GOT3 (cell line): ENCODE measurements around the gene MMP24OS.
A peak's percentile ranks its signal among the peaks of the same experiment; 100 is the strongest.

Source experiments
- DNase-seq: peaks from one replicate; lab custom pipeline; 2025; ENCODE audit warnings: mixed read lengths; lab: John Stamatoyannopoulos, UW

The MMP24OS gene

DNA sequence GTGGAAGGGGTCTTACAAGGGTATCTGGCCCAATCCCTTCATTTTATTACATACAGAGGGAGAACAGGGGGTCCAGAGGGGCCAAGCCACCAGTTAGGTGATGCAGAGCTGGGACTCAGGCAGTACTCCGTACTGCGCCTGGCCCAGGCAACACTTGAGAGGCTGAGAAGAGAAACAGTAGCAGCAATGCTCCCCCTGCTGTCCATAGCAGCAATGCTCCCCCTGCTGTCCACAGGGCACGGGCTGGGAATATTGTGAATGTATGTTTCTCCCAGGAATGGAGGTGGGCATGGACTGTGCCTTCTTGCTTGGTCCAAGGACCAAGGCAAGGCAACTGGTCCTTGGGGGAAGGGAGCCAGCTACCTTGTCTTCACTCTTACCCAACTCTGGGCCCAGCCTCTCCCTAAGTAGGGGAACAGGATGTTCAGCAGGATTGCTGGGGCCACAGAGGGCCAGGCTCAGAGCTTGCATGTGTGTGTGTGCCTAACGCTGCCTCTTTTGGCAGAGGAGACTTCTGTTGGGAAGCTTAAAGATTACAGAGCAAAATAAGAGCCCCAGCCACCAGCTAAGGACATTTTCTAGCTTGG, 29.1 kb upstream of the MMP24OS start:
- DNase-seq, result no peak

DNA sequence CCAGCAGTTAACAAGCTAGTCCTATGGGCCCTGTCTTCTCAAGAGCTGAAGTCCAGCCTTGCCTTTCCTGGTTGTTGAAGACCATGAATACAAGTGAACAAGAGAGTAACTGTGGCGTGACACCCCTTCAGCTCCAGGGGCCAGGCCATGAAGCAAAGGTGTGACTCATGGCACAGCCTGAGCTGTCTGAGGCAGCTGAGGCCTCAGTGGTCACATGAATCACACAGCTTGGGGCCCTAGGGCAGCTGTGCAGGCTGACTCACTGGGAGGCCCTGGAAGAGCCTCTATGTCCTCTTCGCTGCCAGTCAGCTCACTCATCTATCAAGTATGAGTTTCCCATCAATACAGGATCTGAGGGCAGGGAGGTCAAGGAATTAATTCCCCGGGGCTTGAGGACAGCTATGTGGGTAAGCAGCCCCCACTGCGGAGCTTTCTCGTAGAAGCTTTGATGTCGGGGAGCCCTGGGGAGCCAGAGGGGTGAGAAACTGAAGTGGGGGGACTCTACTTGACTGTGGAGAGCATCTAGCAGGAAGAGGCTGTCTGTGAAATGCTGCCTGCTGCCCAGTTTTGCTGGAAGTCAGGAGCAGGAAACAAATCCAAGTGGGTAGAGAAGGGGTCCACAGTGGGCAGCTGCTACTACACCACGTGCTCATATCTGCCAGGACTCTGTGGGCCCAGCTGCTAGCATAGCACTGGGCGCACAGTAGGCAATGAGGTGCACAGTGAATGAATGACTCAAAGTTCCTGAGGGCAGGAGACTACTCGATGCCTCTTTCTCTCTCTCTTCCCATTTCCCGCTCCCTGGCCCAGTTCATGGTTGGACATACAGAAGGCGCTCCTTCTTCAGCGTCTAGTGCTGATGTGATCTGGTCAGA, 28.0 kb upstream of the MMP24OS start:
- DNase-seq, result peak; percentile 95

DNA sequence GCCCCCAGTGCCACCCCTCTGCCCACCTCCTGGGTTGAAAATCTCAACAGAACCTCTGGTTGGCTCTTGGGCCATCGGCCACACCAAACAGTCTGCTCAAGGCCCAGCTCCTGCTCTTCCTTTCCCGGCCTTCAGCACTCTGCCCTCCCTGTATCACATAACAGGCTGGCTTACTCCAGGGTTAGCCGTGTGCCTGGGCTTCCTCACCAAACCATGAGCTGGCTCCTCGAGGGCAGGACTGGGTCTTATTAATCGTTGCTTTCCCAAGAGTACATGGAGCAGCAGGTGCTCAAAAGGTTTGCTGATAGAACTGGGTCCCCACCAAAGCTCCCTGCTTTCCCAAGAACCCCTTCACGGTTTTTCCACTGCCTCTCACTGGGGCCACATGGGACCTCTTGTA, 27.0 kb upstream of the MMP24OS start:
- DNase-seq, result no peak

DNA sequence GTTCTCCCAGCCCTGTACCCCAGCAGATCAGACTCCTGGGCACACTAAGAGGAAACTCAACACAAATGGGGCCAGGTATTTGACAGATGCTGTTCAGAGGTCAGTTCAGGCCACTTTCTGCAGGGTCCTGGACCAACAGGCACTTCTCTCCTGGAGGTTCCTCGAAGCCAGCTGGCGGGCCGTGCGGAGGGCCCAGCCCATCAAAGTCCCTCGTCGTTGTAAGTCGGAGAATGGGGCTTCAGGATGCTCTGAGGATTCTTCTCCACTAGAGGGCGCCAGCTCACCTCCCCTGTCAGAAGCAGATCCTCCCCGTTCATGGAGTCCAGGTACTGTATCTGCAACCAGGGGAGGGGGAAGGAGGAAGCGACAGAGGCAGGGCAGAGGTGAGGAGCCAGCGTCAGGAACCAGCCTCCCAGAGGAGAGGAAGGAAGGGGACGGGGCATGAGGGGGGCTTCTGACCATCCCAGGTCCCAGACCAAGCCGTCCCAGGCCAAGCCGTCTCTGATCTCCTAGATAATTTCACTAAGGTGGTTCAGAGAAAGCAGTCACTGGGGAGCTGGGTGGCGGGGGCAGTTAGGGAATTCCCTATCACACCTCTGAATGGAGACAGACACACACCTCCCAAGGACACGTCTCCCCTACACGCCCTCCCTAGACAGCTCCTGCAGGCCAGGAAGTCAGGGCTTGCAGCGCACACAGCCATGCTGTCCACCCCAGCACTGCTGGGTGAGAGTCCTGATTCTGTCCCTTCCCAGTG, 26.0 kb upstream of the MMP24OS start:
- peak; percentile 38 for DNase-seq

DNA sequence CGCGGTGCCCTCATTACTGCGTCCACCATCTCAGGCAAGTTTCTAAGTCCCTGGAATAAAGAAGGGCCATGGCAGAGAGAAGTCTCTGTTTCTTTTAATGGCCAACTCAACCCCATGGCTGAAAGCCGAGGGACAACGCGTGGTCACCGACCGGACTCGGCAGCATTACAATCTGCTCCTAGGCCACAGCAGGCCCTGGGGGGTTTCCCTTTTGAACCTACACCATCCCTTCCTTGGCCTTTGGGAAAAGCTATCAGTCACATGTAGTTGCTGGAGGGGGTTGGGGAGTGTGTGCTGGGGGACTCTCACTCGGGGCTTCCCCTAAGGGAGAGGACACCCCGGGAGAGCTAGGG, 25.4 kb upstream of the MMP24OS start:
- no peak for DNase-seq

DNA sequence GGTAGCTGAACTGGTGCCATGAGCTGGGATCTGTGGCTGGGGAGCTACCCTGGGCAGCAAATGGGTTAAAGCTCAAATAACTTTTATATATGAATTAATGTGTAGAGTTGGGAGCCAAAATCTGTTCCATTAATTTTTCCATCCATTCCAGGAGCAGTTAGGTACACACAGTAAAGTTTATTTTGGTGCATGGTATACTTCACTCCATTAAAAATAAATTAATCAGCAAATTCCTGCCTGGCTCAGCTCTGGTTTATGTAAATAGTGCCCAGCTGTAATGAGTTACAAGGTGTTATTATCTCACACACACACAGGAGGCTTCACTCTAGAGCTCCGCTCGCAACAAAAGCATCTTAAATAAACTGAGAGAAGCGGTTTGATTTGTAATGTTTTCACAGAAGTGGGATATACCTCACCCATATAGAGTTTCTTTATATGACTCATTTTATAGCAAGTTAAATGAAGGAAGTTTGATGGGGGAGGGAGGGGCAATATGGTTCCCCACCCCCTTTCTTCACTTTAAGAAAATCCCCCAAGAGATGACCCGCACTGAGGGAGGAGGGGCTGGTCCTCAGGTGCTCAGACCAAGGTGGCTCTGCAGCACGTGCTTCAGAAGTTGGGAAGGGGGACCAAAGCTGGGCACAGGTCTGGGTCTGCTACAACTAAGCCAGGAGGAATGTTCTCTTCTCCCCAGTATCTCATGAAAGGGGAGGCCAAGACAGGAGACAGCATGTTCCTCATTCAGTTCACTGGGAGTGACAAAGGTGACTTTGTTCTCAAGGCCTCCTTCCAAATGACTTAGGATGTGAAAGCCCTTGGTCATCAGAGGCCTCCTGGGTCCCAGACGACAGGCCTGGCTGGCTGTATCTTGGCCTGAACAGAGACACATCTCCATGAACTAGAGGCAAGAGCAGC, 24.8 kb upstream of the MMP24OS start:
- no peak for DNase-seq

DNA sequence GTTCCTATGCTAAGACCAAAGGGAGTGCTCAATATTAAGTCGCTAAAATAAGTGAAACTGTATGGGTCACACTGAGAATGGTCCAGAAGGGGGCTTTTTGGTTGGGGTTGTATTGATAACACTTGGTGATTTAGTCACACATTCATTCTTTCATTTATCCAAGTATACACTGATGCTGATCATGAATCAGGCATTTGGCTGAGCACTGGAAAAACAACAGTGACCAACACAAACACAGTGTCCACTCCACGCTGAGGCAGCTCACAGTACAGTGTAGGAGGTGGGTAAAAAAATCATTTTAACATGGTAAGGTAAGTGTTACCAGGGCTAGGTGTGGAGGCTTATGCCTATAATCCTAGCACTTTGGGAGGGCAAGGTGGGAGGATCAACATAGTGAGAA, 23.5 kb upstream of the MMP24OS start:
- no peak for DNase-seq

DNA sequence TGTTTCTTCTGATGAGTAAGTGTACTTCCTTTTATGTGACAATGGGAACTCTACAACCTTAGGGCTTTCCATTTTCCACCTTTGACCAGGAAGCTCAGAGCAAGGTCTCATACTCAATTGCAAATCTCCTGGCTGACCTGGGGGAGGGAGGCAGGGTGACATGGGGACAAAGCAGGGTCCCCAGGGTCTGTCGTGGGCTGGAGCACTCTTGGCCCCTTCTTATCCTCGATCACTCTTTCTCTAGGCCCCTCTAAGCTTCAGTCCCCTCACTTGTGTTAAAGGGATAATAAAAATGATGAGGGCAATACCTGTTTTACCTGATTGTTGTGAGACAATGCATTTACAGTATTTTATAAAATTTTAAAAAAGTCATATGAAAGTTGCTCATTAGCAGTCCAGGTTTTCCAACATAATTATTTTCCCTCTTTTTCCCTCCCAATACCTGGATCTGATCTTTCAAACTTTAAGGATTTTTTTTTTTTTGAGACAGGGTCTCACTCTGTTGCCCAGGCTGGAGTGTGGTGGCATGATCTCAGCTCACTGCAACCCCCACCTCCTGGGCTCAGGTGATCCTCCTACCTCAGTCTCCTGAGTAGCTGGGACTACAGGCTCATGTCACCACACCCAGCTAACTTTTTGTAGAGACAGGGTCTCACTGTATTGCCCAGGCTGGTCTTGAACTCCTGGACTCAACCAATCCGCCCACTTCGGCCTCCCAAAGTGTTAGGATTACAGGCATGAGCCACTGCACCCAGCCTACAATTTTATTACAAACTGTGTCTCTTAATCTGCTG, 22.7 kb upstream of the MMP24OS start:
- DNase-seq, result no peak

DNA sequence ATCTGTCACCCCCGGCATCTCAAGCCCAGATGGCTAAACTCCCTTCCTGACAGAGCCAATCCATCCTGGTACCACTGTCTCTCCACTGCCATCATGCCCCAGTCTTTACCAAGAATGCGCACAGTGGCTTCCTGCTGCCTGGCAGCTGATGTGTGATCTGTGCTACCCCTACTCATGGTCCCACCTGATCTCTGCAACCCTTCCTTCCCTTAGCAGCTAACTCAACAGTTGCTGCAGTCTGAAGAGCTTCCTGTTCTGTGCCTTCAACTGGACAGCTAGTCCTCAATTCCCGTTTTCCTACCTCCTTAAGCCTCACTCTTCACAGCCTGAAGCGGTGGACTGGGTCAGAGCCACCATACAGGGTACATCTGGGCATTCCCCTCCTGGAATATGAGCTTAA, 21.9 kb upstream of the MMP24OS start:
- DNase-seq, result no peak

DNA sequence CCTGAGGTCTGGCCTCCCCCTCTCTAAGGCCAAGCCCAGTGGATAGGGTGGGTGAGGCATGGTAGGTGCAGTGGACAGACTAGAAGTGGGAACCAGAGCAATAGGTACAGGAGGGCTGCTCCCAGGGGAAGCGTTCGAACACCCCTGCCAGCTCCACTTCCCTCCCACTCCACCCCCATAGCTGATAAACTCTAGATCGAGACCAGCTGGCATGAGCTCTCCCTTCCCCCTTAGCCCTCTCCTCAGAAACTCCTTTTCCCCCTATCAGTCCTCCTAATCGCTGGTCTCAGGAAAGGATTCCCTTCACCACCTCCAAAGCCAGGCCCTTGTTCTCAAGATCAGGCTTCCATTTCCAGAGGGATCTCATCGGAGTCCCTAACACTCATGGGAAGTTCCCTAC, 20.3 kb upstream of the MMP24OS start:
- no peak for DNase-seq

DNA sequence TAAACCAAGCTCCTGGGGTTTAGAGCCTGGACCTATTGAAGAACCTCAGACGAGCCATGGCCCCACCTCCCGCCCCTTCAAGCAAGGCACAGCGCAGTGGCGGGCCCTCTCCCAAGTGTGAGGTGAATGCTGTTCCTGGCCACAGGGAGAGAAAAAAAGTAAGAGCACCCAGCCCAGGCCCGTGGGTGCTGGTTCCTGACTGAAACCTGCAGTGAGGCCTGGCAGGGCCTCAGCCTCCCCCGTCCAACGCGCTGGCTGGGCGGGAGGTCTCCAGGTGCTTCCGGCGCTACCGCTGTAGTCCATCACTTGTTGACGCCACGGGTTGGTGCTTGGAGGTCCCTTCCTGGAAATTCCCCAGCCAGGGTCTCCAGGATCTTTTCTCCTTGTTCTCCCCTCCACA, 19.8 kb upstream of the MMP24OS start:
- no peak for DNase-seq

DNA sequence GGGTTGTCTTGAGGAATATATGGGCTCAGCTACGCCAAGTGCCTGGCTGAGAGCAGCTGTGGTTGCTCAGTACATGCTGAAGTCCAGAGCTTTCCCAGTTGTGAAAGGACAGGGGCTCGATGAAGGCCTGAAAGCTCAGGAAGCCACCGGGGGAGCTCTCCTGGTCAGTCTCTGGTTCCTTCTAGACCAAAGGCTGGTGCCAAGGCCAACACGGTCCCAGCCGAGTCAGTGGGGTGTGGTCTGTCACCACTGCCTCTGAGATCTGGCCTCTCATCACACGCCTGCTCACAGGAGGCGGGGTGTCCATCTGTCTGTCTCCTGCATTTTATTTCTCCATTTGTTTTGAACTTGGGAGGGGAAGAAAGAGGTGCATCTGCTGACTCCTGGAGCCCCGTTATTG, 19.2 kb upstream of the MMP24OS start:
- no peak for DNase-seq

DNA sequence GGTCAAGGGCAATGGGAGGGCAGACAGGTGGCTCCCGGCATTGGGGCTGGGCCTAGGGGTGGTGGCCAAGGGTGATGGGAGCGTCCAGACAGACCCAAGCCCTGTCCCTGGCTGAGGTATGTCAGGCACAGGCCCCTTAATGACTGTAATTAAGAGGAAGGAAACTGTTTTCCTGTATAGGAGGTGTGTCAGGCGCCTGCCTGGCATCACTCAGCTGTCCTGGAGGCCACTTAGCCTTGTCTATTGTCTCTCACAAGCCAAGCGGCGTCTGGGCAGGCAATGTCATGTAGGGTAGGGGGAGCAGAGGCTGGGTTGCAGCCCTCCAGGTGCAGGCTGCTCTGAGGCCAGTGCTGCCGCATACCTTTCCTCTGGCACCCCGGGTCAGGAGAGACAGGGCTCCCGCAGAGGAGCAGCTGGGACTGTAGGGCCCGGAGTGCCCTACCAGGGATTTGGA, 18.2 kb upstream of the MMP24OS start:
- DNase-seq, result no peak

DNA sequence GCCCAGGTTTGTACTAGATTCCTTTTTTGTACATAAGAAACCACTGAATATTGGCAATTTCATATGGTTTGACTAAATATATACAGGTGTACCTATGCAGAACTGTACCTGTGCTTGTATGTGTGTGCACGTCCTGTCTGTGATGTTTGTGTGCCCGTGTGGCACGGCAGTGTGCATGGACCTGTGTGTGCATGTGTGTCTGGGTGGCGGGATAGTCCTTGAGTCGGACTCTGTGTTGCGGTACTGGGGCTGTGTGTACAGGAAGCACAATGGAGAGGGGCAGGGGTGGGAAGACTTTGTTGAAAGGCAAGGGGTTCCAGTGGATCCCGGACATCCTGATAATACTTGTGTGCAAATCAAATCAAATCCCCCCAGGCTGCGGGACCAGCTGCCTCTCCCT, 17.8 kb upstream of the MMP24OS start:
- DNase-seq, result no peak

DNA sequence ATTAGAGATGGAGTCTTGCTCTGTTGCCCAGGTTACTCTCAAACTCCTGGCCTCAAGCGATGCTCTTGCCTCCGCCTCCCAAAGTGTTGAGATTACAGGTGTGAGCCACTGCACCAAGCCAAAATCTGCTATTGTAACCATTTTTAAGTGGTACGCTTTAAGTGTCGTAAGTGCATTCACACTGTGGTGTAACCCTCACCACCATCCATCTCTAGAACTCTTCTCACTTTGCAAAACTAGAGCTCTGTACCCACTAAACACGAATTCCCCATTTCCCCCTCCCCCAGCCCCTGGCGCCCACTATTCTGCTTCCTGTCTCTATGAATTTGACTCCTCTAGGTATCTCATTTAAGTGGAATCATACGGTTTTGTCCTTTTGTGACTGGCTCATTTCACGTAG, 17.1 kb upstream of the MMP24OS start:
- DNase-seq, result no peak

DNA sequence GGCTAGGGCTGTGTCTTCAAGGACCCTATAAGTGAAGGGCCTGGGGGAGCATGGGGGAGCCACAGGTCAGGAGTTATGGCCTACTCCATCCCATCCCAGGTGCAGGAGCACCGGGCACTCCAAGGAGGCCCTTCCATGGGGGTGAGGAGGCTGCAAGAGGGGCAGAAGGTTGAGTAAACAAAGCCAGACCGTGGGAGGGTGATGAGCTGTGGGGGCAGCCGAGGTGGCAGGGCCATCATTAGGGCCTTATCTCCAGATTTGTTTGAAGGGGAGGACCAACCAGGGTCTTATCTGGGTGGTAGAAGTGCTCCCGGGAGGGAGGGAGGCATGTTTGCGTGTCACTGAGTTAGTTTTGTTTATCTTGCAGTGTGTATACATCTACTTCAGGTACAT, 16.4 kb upstream of the MMP24OS start:
- DNase-seq, result no peak

DNA sequence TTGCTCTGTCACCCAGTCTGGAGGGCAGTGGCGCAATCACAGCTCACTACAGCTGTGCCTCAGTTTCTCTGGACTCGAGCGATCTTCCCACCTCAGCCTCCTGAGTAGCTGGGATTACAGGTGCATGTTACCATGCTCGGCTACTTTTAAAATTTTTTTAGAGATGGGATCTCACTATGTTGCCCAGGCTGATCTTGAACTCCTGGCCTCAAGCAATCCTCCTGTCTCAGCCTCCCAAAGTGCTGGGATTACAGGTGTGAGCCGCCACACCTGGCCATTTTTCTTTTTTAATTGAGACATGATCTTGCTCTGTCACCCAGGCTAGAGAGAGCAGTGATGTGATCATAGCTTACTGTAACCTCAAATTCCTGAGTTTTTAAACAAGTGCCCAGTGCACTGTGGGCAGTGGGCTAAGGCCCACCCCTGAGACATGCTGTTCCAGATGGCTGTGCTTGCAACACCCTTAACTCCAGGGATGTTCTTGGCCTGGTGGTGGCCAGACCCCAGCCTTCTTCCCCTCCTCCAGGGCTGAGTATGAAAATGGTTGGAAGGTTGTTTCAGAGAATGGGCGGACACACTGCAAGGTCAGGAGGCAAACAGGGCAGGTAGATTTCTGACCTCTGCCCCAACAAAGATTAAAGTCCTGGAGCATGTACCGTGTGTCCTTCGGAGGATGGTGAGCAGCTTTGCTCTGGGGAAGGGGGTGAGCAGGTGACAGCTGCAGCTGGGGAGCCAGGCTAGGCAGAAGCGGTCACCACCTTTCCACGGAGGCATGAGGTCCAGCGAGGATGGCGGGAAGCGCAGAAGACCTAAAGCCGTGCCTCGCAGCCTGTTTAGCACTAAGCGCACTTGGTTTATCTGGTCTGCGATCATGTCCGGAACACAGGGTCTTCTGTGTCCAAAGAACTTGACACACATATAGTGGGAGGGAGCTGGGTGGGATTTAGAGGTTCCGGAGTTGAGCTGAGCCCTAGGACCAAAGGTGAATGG, 15.7 kb upstream of the MMP24OS start:
- DNase-seq, result no peak

DNA sequence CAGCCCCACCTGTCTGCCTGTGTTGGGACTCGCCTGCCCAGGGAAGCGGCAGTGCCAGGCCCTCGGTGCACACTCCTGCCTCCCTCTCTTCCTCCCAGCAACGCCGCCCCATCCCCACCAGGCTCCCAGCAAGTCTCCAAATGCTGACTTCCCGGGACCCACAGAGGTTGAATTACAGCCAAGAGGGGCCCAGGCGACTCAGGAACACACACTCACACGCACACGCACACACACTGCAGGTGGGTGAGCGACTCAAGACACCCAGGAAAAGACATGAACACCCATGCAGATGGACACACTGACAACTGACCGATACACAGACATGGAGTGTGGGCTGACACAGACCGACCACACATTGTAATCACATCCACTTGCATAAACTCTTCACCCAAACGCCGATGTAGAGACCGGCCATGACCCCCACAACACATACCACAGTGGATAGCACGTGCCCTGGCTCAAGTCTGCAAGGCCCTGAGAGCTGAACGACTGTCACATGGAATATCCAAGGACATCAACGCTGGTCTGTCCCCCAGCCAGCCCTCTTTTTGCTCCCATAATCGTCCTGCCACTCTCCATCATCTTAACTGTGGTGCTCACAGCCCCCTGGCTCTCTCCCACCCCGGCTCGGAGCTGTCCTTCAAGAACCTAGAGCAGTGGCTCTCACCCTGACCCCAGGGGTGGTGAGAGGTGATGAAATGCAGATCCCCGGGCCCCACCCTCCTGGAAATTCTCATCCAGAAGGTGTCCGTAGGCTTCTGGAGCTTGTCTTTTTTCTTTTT, 14.8 kb upstream of the MMP24OS start:
- no peak for DNase-seq
